Left ventricle myocardium superior (tissue), 1 donor: ENCODE results near the gene DDX11. TPM values are rescaled to one million over a fixed set of nuclear protein-coding genes. Genes with fewer than 3 reads are reported as not detected.
"Not testable (repeated sequence)": the region's sequence is repeated elsewhere in the genome, so short reads cannot be mapped to it uniquely, and the experiment has no call there.

Experiments used
- ATAC-seq: fragments of 200-7000 bp; cut with Tn5 transposase; one replicate; pipeline ENCODE4 v1.9.1; 2020; ENCODE audit warnings: mild to moderate bottlenecking, moderate library complexity
- DNase-seq: peaks from one replicate; pipeline ENCODE4 v3.0.0-alpha.2; 2020
- intact Hi-C: fragments of 100-400 bp; cut with micrococcal nuclease; formaldehyde crosslinking; loops from one replicate; pipeline ENCODE4 v1.11.0; 2022
- long read RNA-seq: library from polyadenylated mRNA; unstranded; transcript quantifications from one replicate; pipeline ENCODE4 v2.0.0, GENCODE V29; 2021
- total RNA-seq: library from RNA; stranded (reverse); fragmentation: NEBNext Ultra II Directional; extraction: Animal tissue kit (Norgen Biotek cat#: 25700); gene quantifications from one replicate; pipeline ENCODE4 v1.2.1, GENCODE V29; 2021
- donor health status: DM: no; HTN: yes; CAD: no; lungs with severe emphysema.

The DDX11 gene
- total RNA-seq: 5.0 TPM
- long read RNA-seq, partial matches to known transcripts: 1 of 2 reads
- long read RNA-seq, other reads (novel, unspliced or antisense): 0 of 2 reads

DNA sequence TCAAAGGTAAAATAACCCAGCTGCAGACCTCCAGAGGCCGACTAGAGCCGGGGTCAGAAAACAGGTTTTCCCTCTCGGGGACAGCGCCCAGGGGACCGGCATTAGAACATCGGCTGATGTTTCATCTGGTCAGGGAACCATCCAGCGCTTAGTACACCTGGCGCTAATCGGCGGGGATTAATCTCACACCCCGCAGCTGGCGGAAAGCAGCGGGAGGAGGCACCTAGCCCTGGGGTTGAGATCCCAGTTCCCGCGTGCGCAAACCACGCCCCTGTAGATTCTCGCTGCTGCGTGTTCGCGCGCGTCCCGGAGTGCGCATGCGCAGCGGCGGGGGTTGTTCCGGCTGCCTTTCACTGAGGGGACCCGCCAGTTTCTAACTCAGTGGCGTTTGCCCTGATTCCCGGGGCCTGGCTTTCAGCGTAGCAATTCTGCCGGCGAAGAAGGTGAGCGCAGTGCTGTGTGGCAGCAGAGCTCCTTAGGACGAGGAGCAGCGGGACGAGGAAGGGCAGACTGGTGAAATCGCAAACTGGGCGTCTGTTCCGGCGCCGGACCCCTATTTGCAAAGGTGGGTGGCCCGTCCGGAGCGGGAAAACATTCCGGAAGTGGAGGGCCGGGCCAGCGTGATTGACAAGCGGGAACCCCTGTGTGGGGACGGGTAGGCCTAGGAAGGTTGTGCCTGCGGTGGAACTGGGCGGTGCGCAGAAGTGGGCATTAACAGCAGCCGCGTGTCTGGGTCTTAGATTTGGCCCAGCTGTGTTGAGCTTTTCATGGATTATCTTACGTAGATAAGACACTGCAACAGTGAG, at the start of gene DDX11:
Gene DDX11, plus strand, starts transcription at position 334 of the 806 bp plus-strand sequence. CDS start 4,534 bp downstream, outside the sequence.
- peak; percentile 98 for ATAC-seq
- intact Hi-C loops: not testable (repeated sequence)
- DNase-seq: peak; percentile 93

- intact Hi-C loops: no loop called here
- DNase-seq: no peak
- ATAC-seq: no peak
Observed at GRCh38 chr12:31026202-31026601, 47.5 kb upstream of the DDX11 start.

- intact Hi-C loops, DNase-seq, ATAC-seq: not testable (repeated sequence)
Observed at GRCh38 chr12:31027006-31027405, 46.7 kb upstream of the DDX11 start.

GRCh38 chr12:31029468-31029867, 44.2 kb upstream of the DDX11 start:
- no peak for DNase-seq
- ATAC-seq: peak; percentile 29
- intact Hi-C loops: no loop called here

- DNase-seq (peak; percentile 79), ATAC-seq (peak; percentile 96)
- intact Hi-C loops: no loop called here
Observed at GRCh38 chr12:31029916-31030562, 43.6 kb upstream of the DDX11 start.

- ATAC-seq (no peak), DNase-seq (no peak)
- intact Hi-C loops: no loop called here
Observed at GRCh38 chr12:31031951-31032335, 41.7 kb upstream of the DDX11 start.

DNA sequence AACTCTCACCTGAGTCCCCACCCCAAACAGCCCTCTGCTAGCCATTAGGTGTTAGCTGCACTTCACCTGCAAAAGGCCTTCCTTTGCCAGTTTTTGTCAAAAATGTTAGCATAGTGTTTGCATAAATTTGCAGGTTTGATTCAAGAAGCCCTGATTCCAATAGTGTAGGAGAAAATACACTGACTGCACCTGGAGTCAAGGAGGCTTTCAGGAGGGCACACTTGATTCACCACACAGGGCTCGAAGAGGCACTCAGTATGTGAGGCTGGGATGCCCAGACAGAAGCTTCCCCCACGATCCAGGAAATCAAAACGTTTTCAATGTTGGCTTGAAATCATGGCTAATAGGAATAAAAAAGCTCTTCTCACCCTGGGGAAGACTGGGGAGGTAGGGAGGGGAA, 40.5 kb upstream of the DDX11 start:
- DNase-seq: no peak
- intact Hi-C loops: no loop called here
- no peak for ATAC-seq

DNA sequence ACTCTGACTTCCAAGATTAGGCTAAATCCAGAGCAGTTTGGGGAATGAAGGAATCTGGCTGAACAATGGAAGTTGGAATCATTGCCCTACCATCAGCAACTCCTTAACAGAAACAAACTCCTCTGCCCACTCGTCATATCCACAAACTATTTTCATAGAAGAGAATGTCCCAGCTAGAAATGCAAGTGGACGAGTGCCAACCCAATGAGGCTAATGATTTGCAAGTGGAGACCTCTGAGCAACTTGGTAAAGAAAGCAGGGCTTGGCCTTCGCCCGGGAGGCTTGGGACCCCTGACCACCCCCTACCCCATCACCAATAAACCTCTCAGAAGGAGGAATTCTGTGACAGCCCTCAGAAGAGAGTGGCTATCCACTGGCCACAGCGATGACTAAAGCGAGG, 40.0 kb upstream of the DDX11 start:
- no peak for ATAC-seq
- intact Hi-C loops: no loop called here
- no peak for DNase-seq

GRCh38 chr12:31034372-31034771, 39.3 kb upstream of the DDX11 start:
- intact Hi-C loops: no loop called here
- DNase-seq (no peak), ATAC-seq (no peak)

GRCh38 chr12:31035226-31035625, 38.4 kb upstream of the DDX11 start:
- no peak for DNase-seq
- ATAC-seq: no peak
- intact Hi-C loops: no loop called here

DNA sequence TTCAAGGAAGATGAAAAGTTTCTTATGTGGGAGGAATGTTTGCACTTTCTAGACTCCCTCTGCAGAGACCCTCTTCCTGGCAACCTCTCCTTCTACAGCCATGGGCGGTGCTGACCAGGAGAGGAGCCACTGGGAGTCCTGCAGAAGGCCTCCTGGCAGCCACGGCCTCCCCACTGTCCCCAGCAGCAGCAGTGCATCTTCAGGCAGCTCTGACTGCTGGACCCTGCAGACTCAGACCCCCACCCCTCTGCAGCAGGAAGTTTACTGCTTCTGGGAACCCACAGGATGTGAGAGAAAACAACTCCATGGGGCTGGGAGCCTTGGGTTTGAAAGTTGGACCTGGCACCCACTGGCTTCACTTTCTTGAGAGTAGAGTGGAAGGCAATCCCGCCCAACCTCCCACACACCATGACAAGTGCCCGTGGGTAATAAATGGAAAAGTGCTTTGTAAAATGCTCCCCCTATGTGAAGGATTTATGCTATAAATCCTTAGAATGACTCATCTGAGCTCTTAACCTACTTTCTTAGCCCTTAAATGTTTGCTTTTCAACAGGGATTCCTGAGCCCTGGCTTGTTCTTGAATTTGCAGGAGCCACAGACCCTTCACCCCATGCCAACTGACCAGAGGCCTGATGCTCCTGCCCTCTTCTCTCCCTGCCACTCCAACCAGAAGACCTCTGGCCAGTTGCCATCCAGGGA, 37.5 kb upstream of the DDX11 start:
- intact Hi-C loops: no loop called here
- no peak for DNase-seq
- ATAC-seq: no peak

DNA sequence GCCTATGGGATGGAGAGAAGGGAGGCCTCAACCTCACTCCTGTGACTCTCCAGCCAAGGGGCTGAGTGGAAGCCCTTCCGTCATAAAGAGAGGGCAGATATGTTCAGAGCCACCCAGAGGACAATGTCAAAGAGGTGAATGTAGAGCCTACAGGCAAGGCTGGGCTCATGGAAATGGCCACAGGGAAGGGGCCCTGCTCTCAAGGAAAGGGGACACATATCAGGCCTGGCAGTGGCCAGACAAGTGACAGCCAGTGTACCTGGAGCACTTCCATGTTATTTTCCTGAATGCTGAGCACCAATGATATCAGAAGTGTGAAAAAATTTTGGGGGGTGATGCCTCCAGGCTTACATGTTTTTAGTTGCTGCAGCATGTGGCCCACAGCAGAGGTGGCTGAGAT, 36.6 kb upstream of the DDX11 start:
- peak; percentile 45 for ATAC-seq
- no peak for DNase-seq
- intact Hi-C loops: no loop called here

DNA sequence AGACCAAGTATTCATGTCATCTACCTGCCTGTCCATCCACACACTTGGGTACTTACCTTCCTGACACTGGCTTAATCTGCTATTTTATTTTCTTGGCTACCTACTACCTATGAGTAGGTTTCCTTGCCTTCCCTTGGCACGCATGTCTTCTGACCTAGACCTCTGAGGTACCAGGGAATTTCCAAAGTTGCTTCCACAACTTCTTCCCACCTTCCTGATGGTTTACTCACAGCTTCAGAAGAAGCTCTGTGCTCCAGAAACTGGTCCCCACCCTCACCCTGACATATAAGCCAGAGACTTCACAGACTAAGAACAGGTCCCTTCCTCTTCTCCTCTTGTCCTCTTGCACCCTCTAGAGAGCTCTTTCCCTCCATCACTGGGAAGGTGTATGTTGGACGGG, 35.7 kb upstream of the DDX11 start:
- ATAC-seq: no peak
- no peak for DNase-seq
- intact Hi-C loops: no loop called here

GRCh38 chr12:31041033-31041564, 32.6 kb upstream of the DDX11 start:
- peak; percentile 52 for DNase-seq
- intact Hi-C loops: no loop called here

DNA sequence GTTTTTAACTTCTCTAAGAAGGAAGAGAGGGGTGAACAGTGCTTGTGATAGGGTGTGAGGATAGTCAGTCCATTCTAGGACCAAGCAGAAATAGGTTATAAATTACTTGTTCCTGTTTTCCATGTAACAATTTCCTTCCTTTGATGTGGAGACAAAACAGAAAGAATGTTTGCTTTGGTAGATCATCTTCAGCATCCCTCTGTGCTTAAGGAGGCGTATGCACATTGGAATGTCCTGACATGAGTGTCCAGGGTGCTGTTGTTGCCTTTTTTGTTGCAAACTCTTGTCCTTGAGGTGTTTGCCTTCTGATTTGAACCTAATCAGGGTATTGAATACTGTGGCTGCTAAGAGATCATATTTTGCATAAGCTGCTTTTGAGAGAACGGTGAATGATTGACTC, 23.5 kb upstream of the DDX11 start:
- intact Hi-C loops, DNase-seq, ATAC-seq: not testable (repeated sequence)

More at GRCh38 chr12:31041033-31041564, 32.6 kb upstream of the DDX11 start:
- peak; percentile 33 for ATAC-seq

DNA sequence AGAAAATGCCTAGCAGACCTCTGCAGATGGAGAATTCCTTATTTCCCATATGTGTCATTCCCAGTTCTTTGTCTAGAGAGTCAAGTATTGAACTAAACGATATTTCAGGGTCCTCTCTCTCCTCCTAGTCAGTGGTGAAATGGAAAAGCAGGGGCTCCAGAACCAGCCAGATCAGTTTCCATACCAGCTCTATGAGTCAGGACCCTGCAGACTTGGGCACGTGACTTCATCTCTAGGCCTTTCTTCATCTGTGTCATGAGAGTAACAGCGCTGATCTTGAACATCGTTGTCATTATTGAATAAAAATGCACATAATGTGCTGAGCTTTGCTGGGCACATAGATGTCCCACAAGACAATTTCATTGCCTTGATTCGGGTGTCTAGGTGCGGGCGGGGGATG, 23.1 kb upstream of the DDX11 start:
- ATAC-seq, DNase-seq, intact Hi-C loops: not testable (repeated sequence)

DNA sequence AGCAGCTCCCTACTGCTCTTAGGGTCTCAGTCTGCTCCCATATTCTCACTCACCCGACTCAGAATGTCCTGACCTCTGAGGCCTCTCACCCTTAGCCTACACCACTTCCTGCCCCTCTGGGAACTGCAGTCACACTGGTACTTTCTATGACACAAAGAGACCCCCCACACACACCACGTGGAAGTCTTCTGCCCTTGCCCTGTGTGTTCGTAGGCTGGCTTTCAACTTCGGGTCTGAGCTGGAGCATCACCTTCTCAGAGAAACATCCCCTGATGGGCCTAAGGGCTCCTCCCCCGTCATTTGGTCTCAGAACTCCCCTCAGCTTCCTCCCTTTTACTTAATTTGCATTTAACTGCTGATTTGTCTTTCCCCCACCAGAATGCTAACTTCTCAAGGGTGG, 22.0 kb upstream of the DDX11 start:
- ATAC-seq, intact Hi-C loops, DNase-seq: not testable (repeated sequence)

DNA sequence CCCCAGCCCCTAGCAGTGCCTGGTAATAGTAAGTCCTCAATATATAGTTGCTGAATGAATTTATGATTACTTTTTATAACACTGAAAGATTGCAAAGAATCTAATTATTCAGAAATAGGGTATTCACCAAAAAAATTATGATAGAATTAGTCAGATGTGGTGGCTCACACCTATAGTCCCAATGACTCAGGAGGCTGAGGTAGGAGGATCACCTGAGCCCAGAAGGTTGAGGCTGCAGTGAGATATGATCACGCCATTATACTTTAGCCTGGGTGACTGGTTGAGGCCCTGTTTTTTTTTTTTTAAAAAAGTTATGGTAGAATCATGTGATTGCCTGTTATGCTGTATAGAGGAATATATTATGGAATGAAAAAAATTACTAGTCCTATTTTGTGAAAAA, 21.5 kb upstream of the DDX11 start:
- ATAC-seq, DNase-seq, intact Hi-C loops: not testable (repeated sequence)

DNA sequence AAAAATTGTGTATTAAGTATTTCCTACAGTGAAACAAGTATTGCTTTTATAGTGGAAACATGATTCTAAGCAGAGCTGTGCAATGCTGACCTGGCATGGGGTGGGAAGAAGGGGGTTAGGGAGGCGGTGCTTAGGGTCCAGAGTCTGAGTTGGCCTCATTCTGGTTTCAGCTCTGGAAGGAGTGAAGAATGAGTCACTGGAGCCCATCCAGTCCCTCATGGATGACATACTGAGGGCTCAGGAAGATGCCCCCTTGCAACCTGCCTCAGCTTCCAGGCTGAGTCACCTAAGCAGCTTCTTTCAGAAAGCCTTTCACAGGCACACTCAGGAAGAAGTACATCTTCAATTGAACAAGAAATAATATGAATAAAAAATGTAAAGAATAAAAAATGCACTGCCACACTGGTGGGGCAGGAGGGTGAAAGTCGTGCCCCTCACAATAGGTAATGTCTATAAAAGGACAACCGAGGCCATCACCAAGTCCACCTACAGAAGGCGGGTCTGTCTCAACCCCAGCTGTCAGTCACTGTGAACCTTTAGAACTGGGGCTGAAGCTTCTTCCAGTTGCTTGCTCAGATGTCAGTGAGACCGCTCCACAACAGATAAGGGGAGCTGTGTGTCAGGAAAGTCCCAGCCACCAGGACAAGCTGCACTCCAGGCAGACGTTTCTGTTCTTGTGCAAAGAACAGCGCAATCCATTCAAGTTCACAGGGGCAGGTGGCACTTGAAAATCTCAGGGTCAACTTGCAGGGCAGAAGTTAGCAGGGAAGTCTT, 20.8 kb upstream of the DDX11 start:
- ATAC-seq: peak; percentile 70
- DNase-seq, intact Hi-C loops: not testable (repeated sequence)
